ENCODE results near the gene NKIRAS1. TPM values are rescaled to one million over a fixed set of nuclear protein-coding genes. Genes with fewer than 3 reads are reported as not detected.

Gene NKIRAS1
- total and polyA plus RNA-seq, 7 experiments from 2014 or later, result 2.2 to 6.4 (median 3.6) TPM

- CTCF ChIA-PET, result no interaction called here
- Histone ChIP-seq H3K9me3 (ENCODE audit: control insufficient read depth in 2 of 3, low read length in 3 of 3) (no peaks in the 10 kb centered on the region), H3K27ac (ENCODE audit: low read depth, low read length) (no peak overlapping the region), H3K27me3 (ENCODE audit: control insufficient read depth in 2 of 2, insufficient read depth in 2 of 2, low read length in 2 of 2) (no peaks in the 10 kb centered on the region), H3K4me1 (ENCODE audit: control insufficient read depth in 2 of 2, insufficient read depth in 2 of 2, low read length in 2 of 2) (no peaks in the 10 kb centered on the region), H3K36me3 (ENCODE audit: control insufficient read depth in 2 of 3, insufficient read depth in 3 of 3, low read length in 3 of 3) (no peaks in the 10 kb centered on the region), H3K4me3 (ENCODE audit: low read length) (no peak overlapping the region)
- ATAC-seq (no peak), DNase-seq (no peak)
- H3K9me3 Mint-ChIP-seq, result peaks cover 0 to 7% (median 0%) of the 10 kb centered on the region in 11 donors
- no peak overlapping the region for H3K27ac Mint-ChIP-seq
- peaks cover 0 to 8% (median 0%) of the 10 kb centered on the region in 5 donors for H3K36me3 Mint-ChIP-seq
- intact Hi-C loops (cut with micrococcal nuclease), result no loop called here
- POLR2A ChIA-PET, result interaction anchor here (1.1 to 1.3 kb wide), 3 partner anchors 8 to 18 kb away, joined by 3 to 6 read pairs (median 5); partner anchors contain the start of genes NKIRAS1 and RPL15
- H3K4me1 Mint-ChIP-seq, result no peaks in the 10 kb centered on the region
- H3K4me3 Mint-ChIP-seq, result no peak overlapping the region
- peaks cover 0 to 46% (median 4%) of the 10 kb centered on the region in 5 donors for H3K27me3 Mint-ChIP-seq
Observed at GRCh38 chr3:23934253-23934652, 17.5 kb upstream of the NKIRAS1 start.

- Histone ChIP-seq H3K36me3 (ENCODE audit: control insufficient read depth in 2 of 3, insufficient read depth in 3 of 3, low read length in 3 of 3) (no peaks in the 10 kb centered on the region), H3K4me3 (ENCODE audit: low read length) (no peak overlapping the region), H3K4me1 (ENCODE audit: control insufficient read depth in 2 of 2, insufficient read depth in 2 of 2, low read length in 2 of 2) (no peaks in the 10 kb centered on the region), H3K27ac (ENCODE audit: low read depth, low read length) (no peak overlapping the region), H3K27me3 (ENCODE audit: control insufficient read depth in 2 of 2, insufficient read depth in 2 of 2, low read length in 2 of 2) (no peaks in the 10 kb centered on the region), H3K9me3 (ENCODE audit: control insufficient read depth in 2 of 3, low read length in 3 of 3) (no peaks in the 10 kb centered on the region)
- H3K27ac Mint-ChIP-seq, result no peak overlapping the region
- H3K36me3 Mint-ChIP-seq, result peaks cover 0 to 3% (median 0%) of the 10 kb centered on the region in 5 donors
- no peak overlapping the region for H3K4me3 Mint-ChIP-seq
- no peaks in the 10 kb centered on the region for H3K9me3 Mint-ChIP-seq
- intact Hi-C loops (cut with micrococcal nuclease), result no loop called here
- DNase-seq, result no peak
- ATAC-seq, result no peak
- no peaks in the 10 kb centered on the region for H3K4me1 Mint-ChIP-seq
- H3K27me3 Mint-ChIP-seq, result peaks cover 0 to 37% (median 4%) of the 10 kb centered on the region in 5 donors
- CTCF ChIA-PET, result no interaction called here
- POLR2A ChIA-PET, result interaction anchor here (1.3 kb wide), 1 partner anchor 16 kb away, joined by 5 read pairs; the partner anchor contains the start of genes NKIRAS1 and RPL15
Observed at GRCh38 chr3:23932571-23932970, 15.8 kb upstream of the NKIRAS1 start.

GRCh38 chr3:23931597-23931996 is 14.8 kb upstream of the NKIRAS1 start:
- Mint-ChIP-seq H3K9me3 (no peaks in the 10 kb centered on the region), H3K27me3 (peaks cover 0 to 32% (median 4%) of the 10 kb centered on the region in 5 donors), H3K4me1 (no peaks in the 10 kb centered on the region), H3K27ac (no peak overlapping the region), H3K4me3 (no peak overlapping the region), H3K36me3 (peaks cover 0 to 5% (median 0%) of the 10 kb centered on the region in 5 donors)
- H3K4me1 ChIP-seq (ENCODE audit: control insufficient read depth in 2 of 2, insufficient read depth in 2 of 2, low read length in 2 of 2), result no peaks in the 10 kb centered on the region
- no peaks in the 10 kb centered on the region for H3K36me3 ChIP-seq (ENCODE audit: control insufficient read depth in 2 of 3, insufficient read depth in 3 of 3, low read length in 3 of 3)
- H3K9me3 ChIP-seq (ENCODE audit: control insufficient read depth in 2 of 3, low read length in 3 of 3), result no peaks in the 10 kb centered on the region
- DNase-seq, result no peak
- no peak for ATAC-seq
- CTCF ChIA-PET, result no interaction called here
- intact Hi-C loops (cut with micrococcal nuclease), result no loop called here
- no peak overlapping the region for H3K27ac ChIP-seq (ENCODE audit: low read depth, low read length)
- H3K4me3 ChIP-seq (ENCODE audit: low read length), result no peak overlapping the region
- H3K27me3 ChIP-seq (ENCODE audit: control insufficient read depth in 2 of 2, insufficient read depth in 2 of 2, low read length in 2 of 2), result no peaks in the 10 kb centered on the region
- POLR2A ChIA-PET, result interaction anchor here (1.3 kb wide), 1 partner anchor 15 kb away, joined by 5 read pairs; the partner anchor contains the start of genes NKIRAS1 and RPL15

GRCh38 chr3:23928524-23928923 is 11.7 kb upstream of the NKIRAS1 start:
- no peaks in the 10 kb centered on the region for H3K4me1 Mint-ChIP-seq
- no peak overlapping the region for H3K27ac Mint-ChIP-seq
- ChIA-PET CTCF (interaction anchor here (0.7 kb wide), 1 partner anchor 11 kb away, joined by 4 read pairs; no protein-coding TSS in a partner anchor), POLR2A (interaction anchor here (0.6 to 3.6 kb wide), 2 partner anchors 11 to 1730 kb away, joined by 3 to 19 read pairs; partner anchors contain the start of genes NKIRAS1 and RPL15)
- no peak overlapping the region for H3K27ac ChIP-seq (ENCODE audit: low read depth, low read length)
- H3K4me3 Mint-ChIP-seq, result no peak overlapping the region
- peaks cover 0 to 8% (median 0%) of the 10 kb centered on the region in 5 donors for H3K36me3 Mint-ChIP-seq
- H3K4me3 ChIP-seq (ENCODE audit: low read length), result no peak overlapping the region
- H3K27me3 ChIP-seq (ENCODE audit: control insufficient read depth in 2 of 2, insufficient read depth in 2 of 2, low read length in 2 of 2), result no peaks in the 10 kb centered on the region
- H3K27me3 Mint-ChIP-seq, result peaks cover 0 to 20% (median 4%) of the 10 kb centered on the region in 5 donors
- ATAC-seq, result no peak
- DNase-seq, result no peak
- H3K9me3 ChIP-seq (ENCODE audit: control insufficient read depth in 2 of 3, low read length in 3 of 3), result no peaks in the 10 kb centered on the region
- no peaks in the 10 kb centered on the region for H3K9me3 Mint-ChIP-seq
- H3K36me3 ChIP-seq (ENCODE audit: control insufficient read depth in 2 of 3, insufficient read depth in 3 of 3, low read length in 3 of 3), result peaks cover 0 to 3% (median 0%) of the 10 kb centered on the region in 3 experiments
- intact Hi-C loops (cut with micrococcal nuclease), result no loop called here
- no peaks in the 10 kb centered on the region for H3K4me1 ChIP-seq (ENCODE audit: control insufficient read depth in 2 of 2, insufficient read depth in 2 of 2, low read length in 2 of 2)

GRCh38 chr3:23926736-23927135 is 9.9 kb upstream of the NKIRAS1 start:
- H3K4me3 Mint-ChIP-seq, result no peak overlapping the region
- peak overlapping the region in 1 of 9 donors; percentile 36 for H3K27ac Mint-ChIP-seq
- Histone ChIP-seq H3K36me3 (ENCODE audit: control insufficient read depth in 2 of 3, insufficient read depth in 3 of 3, low read length in 3 of 3) (peaks cover 0 to 3% (median 0%) of the 10 kb centered on the region in 3 experiments), H3K27me3 (ENCODE audit: control insufficient read depth in 2 of 2, insufficient read depth in 2 of 2, low read length in 2 of 2) (no peaks in the 10 kb centered on the region), H3K4me1 (ENCODE audit: control insufficient read depth in 2 of 2, insufficient read depth in 2 of 2, low read length in 2 of 2) (no peaks in the 10 kb centered on the region), H3K4me3 (ENCODE audit: low read length) (no peak overlapping the region), H3K27ac (ENCODE audit: low read depth, low read length) (no peak overlapping the region), H3K9me3 (ENCODE audit: control insufficient read depth in 2 of 3, low read length in 3 of 3) (no peaks in the 10 kb centered on the region)
- CTCF ChIA-PET, result no interaction called here
- POLR2A ChIA-PET, result interaction anchor here (3.6 kb wide), 1 partner anchor 9 kb away, joined by 19 read pairs; the partner anchor contains the start of genes NKIRAS1 and RPL15
- ATAC-seq (no peak), DNase-seq (no peak)
- H3K9me3 Mint-ChIP-seq, result no peaks in the 10 kb centered on the region
- H3K4me1 Mint-ChIP-seq, result no peaks in the 10 kb centered on the region
- peaks cover 0 to 13% (median 0%) of the 10 kb centered on the region in 5 donors for H3K27me3 Mint-ChIP-seq
- peaks cover 0 to 8% (median 0%) of the 10 kb centered on the region in 5 donors for H3K36me3 Mint-ChIP-seq
- intact Hi-C loops (cut with micrococcal nuclease), result no loop called here

GRCh38 chr3:23926246-23926645 is 9.5 kb upstream of the NKIRAS1 start:
- DNase-seq, result no peak
- Mint-ChIP-seq H3K36me3 (peaks cover 0 to 11% (median 0%) of the 10 kb centered on the region in 5 donors), H3K4me3 (no peak overlapping the region), H3K9me3 (no peaks in the 10 kb centered on the region), H3K27ac (peak overlapping the region in 2 of 9 donors; percentile 36 to 47), H3K27me3 (peaks cover 0 to 10% (median 0%) of the 10 kb centered on the region in 5 donors), H3K4me1 (no peaks in the 10 kb centered on the region)
- POLR2A ChIA-PET, result interaction anchor here (1.3 to 3.6 kb wide), 2 partner anchors 8 to 9 kb away, joined by 3 to 19 read pairs; partner anchors contain the start of genes NKIRAS1 and RPL15
- CTCF ChIA-PET, result interaction anchor here (0.7 kb wide), 1 partner anchor 750 kb away, joined by 3 read pairs; no protein-coding TSS in a partner anchor
- Histone ChIP-seq H3K36me3 (ENCODE audit: control insufficient read depth in 2 of 3, insufficient read depth in 3 of 3, low read length in 3 of 3) (peaks cover 0 to 4% (median 0%) of the 10 kb centered on the region in 3 experiments), H3K9me3 (ENCODE audit: control insufficient read depth in 2 of 3, low read length in 3 of 3) (no peaks in the 10 kb centered on the region), H3K27ac (ENCODE audit: low read depth, low read length) (no peak overlapping the region), H3K4me1 (ENCODE audit: control insufficient read depth in 2 of 2, insufficient read depth in 2 of 2, low read length in 2 of 2) (no peaks in the 10 kb centered on the region), H3K4me3 (ENCODE audit: low read length) (no peak overlapping the region), H3K27me3 (ENCODE audit: control insufficient read depth in 2 of 2, insufficient read depth in 2 of 2, low read length in 2 of 2) (no peaks in the 10 kb centered on the region)
- no peak for ATAC-seq
- intact Hi-C loops (cut with micrococcal nuclease), result no loop called here
